Retinal pigment epithelial cell (primary cell): ENCODE results near the gene FAM72D.
"Not testable (repeated sequence)": the region's sequence is repeated elsewhere in the genome, so short reads cannot be mapped to it uniquely, and the experiment has no call there.

Experiments used
- DNase-seq: peaks from one replicate; pipeline ENCODE4 v3.0.0-alpha.2; 2010; ENCODE audit warnings: low read depth
- H3K4me3 ChIP-seq: 2 replicates; pipeline ENCODE4 v1.5.1; 2011; ENCODE audit warnings: mild to moderate bottlenecking, low read length, control low read depth, moderate library complexity

The FAM72D gene

DNA sequence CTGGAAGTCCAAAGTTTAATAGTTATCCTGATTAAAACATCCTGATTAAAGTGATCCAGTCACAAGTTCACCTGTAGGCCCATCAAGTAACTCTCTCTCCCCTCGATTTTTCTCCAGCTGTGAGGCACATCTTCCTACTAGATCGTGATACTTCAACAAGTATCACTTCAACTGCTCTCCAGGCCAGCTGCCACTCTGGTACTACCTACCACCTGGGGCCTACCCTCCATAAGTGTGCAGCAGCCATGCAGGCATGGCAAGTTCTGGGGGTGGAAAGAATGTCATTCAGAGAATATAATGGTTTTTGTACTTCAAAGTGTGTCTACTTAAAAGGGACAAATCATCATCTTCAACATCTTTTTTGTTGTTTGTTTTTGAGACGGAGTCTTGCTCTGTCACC lies 15.6 kb upstream of the FAM72D start:
- DNase-seq: not testable (repeated sequence)

DNA sequence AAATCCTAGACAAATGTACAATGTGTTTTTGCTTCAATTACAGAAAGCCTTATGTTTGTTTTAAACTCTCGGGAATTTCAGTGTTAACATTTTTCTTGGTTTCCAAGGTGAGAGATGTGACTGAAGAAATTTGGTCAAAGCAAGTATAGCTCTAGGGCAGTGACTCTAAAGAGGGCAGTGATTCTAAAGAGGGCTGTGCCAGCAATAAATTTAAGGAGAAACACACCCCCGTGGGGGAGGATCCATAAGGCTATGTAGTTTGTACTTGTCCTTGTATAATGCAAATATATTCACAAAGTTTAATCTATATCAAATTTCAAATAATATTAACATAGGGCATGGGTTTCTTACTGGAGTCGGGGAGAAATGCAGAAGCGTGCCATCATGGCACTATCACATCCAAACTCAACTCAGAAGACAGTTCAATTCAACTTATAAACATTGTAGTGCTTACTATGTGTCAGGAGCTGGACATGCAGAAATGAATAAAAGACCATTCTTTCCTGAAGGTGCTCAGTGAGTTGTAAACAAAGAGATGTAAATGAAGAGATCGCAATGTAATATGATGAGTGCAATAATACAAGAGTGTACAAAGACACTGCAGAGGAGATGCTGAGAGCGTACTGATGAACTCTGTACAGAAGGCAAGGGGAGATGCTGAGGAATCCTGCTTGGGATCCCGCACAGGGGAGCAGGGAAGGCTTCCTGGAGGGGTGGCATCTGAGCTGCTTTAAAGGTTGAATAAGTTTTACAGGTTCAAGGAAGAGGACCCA lies 13.1 kb upstream of the FAM72D start:
- not testable (repeated sequence) for DNase-seq, H3K4me3 ChIP-seq

More for the DNA sequence above, 15.6 kb upstream of the FAM72D start:
- not testable (repeated sequence) for H3K4me3 ChIP-seq

DNA sequence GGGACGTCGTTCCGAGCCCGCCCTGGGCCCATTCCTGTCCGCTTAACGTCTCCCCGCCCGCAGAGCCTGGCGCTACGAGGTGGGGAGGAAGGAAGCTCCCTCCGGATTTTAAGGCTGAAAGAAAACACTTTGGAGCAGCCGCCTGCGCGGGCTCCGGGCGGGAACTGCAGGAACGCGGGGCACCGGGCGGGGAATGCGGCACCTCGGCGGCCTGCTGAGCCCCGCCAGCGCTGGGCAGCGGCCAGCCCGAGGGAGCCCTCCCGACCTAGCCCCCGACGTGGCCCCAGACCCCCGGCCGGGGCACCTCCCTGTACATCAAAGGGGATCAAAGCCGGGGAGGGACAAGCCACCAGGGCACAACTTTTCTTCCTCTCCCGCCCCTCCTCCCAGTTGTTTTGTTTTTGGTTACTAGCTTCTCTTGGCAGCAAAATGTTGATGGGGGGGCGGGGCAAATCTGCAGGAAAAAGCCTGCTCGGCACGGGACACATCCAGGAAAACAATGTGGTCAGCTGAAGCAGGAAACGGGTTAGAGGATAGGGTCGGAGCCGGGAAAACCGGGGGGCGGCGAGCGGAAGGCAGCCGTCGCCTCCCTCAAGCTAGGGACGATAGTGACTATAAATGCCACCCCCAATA lies 2.1 kb upstream of the FAM72D start:
- DNase-seq: not testable (repeated sequence)
- H3K4me3 ChIP-seq: peak overlapping the region; percentile 34

DNA sequence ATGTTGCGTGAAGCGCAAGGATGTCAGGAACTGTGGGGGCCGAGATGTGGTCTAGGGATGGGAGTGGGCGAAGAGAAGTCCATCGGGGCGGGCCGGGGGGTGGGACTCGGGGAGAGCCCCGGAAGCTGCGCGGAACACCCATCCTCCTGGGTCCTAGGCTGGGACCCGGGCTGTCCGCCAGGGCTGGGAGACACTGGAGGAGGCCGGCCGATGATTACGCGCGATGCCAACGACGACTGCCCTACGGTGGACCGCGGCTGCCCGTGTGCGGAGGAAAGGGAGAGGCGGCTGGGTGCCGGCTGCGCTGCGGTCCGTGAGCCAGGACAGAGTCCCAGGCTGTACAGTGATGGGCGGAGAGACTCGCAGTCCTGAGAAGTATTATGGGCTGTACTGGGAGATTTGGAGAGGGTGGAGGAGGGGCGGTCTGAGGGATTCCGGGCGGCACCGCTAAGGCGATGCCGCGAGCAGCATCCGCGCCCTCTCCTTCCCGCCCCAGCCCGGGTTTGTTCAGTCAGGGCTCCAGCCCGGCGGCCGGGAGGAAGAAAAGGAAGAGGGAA lies 1.0 kb upstream of the FAM72D start:
- DNase-seq: not testable (repeated sequence)
- peak overlapping the region; percentile 44 for H3K4me3 ChIP-seq

DNA sequence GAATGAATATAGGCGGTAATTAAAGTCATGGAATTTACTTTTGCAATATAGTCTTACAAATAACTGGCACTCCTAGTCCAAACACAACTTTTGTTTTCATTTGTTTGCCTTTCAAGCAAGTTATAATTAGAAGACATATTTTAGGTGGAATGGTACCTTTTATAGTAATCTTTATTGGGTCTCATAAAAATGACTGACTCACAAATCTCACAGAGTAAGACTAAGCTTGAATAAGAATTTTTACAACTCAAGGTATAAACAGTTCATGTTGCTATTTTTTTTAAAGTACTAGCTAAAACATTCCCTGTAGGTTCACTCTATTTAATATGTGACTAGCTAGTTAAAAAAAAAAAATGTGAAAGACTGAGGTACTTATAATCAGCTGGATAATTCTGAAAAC lies 6.0 kb downstream of the FAM72D start:
- not testable (repeated sequence) for DNase-seq, H3K4me3 ChIP-seq

GRCh38 chr1:145103294-145103693 lies 7.5 kb downstream of the FAM72D start:
- DNase-seq, H3K4me3 ChIP-seq: not testable (repeated sequence)

DNA sequence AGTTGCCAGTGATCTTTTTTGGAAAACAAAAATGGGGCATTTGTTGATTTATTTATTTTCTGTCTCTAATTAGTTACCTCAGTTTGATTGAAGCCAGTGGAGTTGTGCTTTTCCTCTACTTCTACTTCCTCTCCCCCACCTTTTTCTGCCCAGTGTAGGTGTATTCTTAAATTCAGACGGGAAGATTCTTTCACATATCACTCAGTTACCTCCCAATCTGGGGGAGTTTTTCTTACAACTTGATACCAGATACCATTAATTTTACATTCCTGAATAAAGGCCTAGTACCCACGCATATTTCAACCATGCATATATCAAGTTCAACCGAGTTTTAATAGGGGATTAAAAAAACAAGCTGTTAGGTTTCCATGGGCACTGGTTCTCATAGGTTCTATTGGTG lies 15.9 kb downstream of the FAM72D start:
- DNase-seq, H3K4me3 ChIP-seq: not testable (repeated sequence)

DNA sequence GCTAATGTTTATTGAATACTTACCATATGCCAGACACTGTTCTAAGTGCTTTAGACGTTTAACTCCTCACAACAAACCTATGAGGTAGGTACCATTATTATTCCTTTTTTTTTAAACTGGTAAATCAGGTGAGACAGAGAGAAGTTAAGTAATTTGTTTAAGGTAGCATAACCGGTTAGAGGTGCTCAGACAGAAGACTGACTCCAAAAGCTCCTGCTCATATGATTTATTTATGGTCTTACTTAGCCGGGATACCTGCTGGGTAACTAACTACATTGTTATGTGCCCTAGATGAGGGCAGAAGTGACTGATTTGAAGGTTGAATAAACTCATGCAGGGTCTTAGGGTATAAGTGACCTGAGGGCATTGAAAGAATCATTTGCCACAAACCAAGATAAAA lies 16.9 kb downstream of the FAM72D start:
- not testable (repeated sequence) for H3K4me3 ChIP-seq, DNase-seq

DNA sequence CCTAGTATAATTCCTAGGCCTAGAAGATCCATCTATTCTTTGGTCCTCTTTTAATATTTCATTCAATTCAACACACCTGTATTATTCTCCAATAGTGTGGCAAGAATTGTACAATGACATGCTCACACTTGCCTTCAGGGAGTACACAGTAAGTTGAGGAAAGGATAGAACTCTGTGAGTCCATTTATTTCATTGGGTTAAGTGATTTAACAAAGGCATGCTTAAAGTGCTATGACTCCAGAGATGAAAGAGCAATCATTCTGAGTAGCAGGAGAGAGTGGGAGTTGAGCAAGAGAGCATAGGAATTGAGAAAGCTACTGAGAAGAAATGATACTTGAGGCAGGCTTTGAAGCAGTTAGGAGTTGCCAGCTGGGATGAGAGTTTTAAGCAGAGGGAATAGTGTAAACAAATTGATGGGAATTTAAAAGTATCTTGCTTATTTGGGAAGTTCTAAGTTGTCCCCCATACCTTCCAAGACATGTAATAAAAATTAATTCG lies 18.8 kb downstream of the FAM72D start:
- DNase-seq: not testable (repeated sequence)

DNA sequence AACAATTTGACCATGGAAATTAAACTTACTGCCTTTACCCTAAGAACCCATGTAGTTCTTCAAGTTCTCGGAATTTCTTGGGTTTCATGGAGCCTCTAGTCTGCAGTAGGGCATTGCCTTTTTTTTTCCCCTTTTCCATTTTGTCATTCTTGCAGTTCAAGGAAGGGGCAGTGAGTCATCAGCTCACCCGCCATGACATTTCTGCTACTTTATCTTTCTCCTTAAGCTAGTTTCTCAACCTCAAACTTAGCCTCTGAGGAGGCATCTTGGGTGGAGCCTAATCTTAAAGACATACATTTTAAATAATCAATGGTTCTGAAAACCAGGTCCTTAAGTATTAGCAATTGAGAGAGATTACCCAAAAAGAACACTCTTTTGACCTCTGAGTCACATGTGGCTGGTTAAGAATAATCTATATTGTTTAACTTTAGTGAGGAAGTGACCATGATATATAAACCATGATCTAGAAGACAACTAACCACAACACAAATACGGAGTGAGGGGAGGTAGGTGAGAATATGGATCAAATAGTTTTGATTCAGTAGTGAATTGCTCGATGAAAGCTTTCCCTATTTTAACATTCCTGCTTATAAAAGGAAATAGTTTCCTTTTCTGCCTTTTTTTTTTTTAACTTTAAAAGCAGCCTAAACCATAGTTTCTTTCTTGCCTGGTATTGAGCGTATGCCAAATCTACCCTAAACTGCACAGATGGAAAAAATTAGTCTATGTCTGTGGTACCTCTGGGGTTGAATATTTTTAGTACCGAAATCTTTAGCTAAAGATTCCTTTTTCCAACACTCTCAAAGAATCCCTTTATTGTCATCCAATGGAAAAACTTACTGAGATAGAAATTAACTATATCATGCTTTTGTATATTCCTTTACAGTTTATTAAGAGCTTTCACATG lies 20.1 kb downstream of the FAM72D start:
- DNase-seq, H3K4me3 ChIP-seq: not testable (repeated sequence)

More for the DNA sequence above, 18.8 kb downstream of the FAM72D start:
- not testable (repeated sequence) for H3K4me3 ChIP-seq

DNA sequence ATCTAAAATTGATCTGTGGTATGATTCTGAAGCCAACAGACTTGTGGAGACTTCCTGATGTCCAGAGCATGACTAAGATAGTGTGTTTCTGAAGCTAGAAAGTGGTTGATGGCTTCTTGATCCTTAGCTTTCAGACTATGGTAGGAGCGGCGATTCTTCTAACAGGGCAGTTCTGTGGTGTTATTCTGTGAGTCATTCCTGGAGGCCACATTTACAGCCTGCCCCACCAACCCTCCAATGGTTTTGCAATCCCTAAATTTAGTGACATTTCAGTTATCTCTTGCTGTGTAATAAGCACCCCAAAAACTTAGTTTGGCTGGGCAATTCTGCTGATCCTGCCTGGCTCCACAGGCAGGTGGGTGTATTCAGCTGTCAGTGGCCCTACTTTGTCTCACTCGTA lies 24.1 kb downstream of the FAM72D start:
- not testable (repeated sequence) for DNase-seq, H3K4me3 ChIP-seq

- DNase-seq, H3K4me3 ChIP-seq: not testable (repeated sequence)
These were observed 26.7 kb downstream of the FAM72D start for GRCh38 chr1:145122344-145123061.

GRCh38 chr1:145123062-145123395 lies 27.3 kb downstream of the FAM72D start:
- not testable (repeated sequence) for H3K4me3 ChIP-seq, DNase-seq

- DNase-seq, H3K4me3 ChIP-seq: not testable (repeated sequence)
These were observed 28.3 kb downstream of the FAM72D start for GRCh38 chr1:145123992-145124641.

DNA sequence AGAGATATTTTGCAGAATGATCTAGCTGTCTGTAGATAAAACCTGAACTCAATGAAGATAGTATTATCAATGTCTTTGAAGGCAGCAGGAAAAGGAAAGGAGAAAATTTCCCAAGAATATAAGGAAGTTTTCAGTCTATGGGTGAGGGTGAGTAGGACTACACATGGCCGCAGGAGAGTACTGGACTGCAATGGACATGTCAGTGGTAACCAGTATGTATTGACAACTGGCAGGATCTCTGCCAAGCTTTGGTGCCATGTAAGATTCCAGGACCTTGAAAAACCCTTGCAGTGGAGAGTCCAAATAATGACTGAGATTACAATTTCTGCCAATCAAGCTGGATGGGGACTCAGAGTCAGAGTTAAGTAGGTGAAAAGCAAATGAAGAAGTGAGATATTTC lies 29.3 kb downstream of the FAM72D start:
- H3K4me3 ChIP-seq, DNase-seq: not testable (repeated sequence)

- not testable (repeated sequence) for DNase-seq, H3K4me3 ChIP-seq
These were observed 31.4 kb downstream of the FAM72D start for GRCh38 chr1:145127144-145127543.

GRCh38 chr1:145128697-145129469 lies 33.1 kb downstream of the FAM72D start:
- not testable (repeated sequence) for H3K4me3 ChIP-seq, DNase-seq

DNA sequence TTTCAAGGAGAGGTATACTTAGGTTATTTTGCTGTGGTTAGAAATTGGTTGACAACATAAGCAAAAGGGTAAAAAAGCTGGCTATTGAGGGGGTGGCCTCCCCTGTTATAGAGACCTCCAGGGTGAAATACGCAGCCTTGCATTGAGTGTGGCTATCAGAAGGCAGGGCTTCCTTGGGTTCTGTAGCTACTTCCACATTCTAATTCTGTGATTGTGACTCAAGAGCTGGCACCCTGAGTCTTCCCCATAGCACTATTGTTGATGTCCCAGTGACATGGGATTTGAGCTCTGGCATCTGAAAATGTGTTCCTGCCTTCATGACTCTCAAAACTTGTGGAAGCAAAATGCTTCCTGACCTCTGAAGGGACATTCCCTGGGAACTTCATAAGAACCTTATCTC lies 38.7 kb downstream of the FAM72D start:
- not testable (repeated sequence) for DNase-seq, H3K4me3 ChIP-seq
